ENCODE measurements around the gene AGAP3.

The AGAP3 gene

GRCh38 chr7:151124481-151124880, 38.2 kb downstream of the AGAP3 start:
- DNase-seq (ENCODE audit: low spot score): no peak

DNA sequence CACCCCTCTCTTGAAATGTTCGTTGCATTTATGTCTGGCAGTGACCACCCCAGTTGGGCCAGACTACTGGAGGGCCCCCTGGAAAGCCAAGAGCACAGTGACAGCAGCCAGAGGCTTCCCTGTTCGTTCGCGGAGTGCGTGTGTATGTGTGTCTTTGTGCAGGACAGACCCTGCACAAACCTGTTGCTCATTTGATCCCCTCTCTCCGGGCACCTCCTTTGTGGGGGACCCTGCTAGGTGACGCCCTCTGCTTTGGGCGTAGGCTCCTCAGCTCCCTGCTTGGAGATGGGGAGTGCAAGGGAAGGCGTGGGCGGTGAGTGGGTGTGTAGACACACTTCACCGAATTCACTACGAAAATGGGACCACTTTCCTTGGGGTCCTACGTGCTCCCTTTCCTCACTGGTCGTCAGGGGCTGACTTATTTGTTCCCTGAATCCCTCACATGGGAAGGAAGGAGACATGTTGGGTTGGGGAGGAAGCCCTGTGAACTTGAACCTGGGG, 38.7 kb downstream of the AGAP3 start:
- no peak for DNase-seq (ENCODE audit: low spot score)

GRCh38 chr7:151125470-151125845, 39.2 kb downstream of the AGAP3 start:
- no peak for DNase-seq (ENCODE audit: low spot score)

GRCh38 chr7:151125846-151126481, 39.7 kb downstream of the AGAP3 start:
- no peak for DNase-seq (ENCODE audit: low spot score)

- no peak for DNase-seq (ENCODE audit: low spot score)
Measured at GRCh38 chr7:151126491-151127137, 40.3 kb downstream of the AGAP3 start.

- DNase-seq (ENCODE audit: low spot score): no peak
Measured at GRCh38 chr7:151128144-151128543, 41.9 kb downstream of the AGAP3 start.

GRCh38 chr7:151128716-151129115, 42.4 kb downstream of the AGAP3 start:
- no peak for DNase-seq (ENCODE audit: low spot score)

- no peak for DNase-seq (ENCODE audit: low spot score)
Measured at GRCh38 chr7:151129117-151129959, 43.1 kb downstream of the AGAP3 start.

- no peak for DNase-seq (ENCODE audit: low spot score)
Measured at GRCh38 chr7:151129960-151130591, 43.8 kb downstream of the AGAP3 start.

- DNase-seq (ENCODE audit: low spot score): no peak
Measured at GRCh38 chr7:151130741-151131157, 44.5 kb downstream of the AGAP3 start.

DNA sequence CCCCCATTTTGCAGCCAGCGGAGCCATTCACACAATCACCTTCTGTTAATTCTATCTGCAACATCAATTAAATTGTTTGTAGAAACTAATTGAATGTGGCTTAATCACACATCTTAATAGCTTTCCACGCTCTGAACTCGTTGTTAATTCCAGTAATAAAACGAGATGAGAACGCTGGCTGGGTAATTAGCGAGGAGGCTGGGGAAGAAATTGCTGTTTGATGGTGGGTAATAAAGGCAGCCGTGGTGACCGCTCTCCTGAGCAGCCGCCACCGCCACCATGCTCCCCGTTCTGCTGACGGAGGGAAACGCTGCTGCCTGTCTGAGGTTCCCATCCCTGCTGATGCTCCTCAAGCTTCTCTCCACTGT, 44.9 kb downstream of the AGAP3 start:
- DNase-seq (ENCODE audit: low spot score): no peak

DNA sequence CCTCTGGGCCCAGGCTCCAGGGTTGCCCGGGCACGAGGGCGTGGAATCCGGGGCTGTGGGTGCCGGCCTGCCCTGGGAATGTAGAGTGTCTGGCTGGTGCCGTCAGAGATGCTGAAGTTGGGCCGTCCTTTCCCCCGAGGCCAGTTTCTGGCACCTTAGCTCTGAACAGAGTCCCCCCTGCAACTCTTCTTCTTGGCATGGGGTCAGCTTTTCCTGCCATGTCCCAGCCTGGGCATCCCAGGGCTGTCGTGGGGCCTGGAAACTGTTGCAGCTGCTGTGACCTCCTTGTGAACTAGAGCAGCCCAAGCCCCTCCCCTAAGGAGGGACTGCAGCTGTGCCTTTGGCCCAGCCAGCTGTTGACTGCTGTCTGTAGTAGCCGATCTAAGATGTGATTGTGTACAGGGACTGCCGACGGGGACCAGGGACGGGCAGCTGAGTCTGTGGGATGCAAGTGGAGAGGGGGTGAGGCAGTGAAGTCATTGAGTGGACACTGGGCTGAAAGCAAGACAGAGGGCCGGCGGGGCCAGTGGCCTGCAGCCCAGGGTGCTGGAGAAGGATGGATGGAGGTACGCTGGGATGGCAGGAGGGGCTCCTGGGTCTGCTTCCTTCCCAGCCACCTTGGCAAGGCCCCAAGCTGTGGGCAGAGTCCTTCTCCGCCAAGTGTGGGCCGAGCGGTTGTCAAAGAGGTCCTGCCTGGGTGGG, 45.5 kb downstream of the AGAP3 start:
- no peak for DNase-seq (ENCODE audit: low spot score)

DNA sequence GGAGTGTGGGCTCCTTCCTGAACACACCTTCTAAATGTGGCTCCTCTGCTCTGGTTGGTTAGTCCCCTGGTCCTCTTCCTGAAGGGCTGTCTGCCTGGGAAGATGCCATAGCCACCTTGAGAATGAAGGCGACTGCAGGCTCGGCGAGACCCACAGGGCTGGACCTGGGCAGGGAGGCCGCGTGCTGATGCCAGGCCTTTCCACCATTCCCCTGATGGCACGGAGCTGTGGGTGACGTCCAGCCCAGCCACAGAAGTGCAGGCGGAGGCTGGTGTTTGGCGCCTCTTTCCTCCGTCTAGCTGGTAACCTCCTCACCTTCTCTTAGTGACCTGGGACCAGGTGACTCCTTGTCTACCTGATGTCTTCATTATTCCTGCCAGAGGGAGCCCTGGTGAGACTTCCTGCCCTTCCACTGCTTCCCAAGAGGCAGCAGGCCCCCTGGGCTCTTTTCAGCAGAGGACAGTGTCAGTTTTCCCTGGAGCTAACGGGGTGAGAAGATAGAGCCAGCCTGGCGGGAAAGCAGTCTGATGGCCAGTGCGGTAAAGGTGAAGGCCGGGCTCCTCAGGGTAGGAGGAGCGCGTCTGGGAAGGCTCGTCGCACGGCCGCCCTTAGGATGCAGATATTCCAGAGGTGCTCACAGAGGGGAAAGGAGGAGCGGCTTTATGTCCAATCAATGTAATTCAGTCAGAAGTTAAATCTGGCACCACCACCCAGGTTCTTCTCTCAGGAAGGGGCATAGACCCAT, 46.4 kb downstream of the AGAP3 start:
- DNase-seq (ENCODE audit: low spot score): no peak

- no peak for DNase-seq (ENCODE audit: low spot score)
Measured at GRCh38 chr7:151133266-151133985, 47.2 kb downstream of the AGAP3 start.

DNA sequence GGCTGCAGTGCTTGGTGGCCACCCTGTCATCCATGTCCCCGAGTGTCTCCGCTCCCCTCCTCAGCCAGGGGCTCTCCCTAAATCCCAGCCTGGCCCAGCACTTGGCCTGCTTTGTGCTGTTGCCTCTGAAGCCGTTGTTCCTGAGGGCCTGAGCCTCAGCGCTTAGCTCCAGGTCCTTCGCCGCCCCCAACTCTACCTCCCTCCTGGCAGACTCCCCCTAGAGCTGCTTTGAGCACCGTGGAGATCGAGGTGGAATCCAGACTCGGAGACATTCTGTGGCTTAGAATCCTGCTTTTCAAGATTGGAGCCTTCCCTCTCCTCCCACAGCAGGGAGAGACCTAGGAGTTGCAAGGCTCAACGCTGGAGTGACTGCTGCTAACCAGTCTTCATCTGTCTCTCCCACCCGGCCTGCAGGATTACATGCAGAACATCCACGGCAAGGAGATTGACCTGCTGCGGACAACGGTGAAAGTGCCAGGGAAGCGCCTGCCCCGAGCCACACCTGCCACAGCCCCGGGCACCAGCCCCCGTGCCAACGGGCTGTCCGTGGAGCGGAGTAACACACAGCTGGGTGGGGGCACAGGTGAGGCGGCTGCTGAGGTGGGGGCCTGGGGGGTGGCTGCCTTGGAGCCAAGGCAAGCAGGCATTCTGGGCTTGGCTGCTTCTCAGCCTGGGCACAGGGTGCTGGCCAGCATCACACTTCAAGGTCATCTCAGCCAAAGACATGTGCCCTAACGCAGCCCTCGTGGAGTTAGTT, 47.9 kb downstream of the AGAP3 start:
- no peak for DNase-seq (ENCODE audit: low spot score)

GRCh38 chr7:151134743-151135524, 48.7 kb downstream of the AGAP3 start:
- no peak for DNase-seq (ENCODE audit: low spot score)

- no peak for DNase-seq (ENCODE audit: low spot score)
Measured at GRCh38 chr7:151135525-151135845, 49.2 kb downstream of the AGAP3 start.

GRCh38 chr7:151135866-151136843, 49.9 kb downstream of the AGAP3 start:
- DNase-seq (ENCODE audit: low spot score): no peak

All from CD4-positive, alpha-beta T cell treated with Interleukin-15 for 4 hours (primary cell).